Spleen (tissue), 11 donors: ENCODE measurements around the gene PDCD1. TPM values are rescaled to one million over a fixed set of nuclear protein-coding genes. Genes with fewer than 3 reads are reported as not detected.

Experiments
- DNase-seq: peaks from one replicate; pipeline ENCODE4 v3.0.0-alpha.2; 2020
- H3K27ac ChIP-seq, 8 donors: fragments of 200-600 bp; sonication (generic) in 7 of 8; 1 replicate in 4 of 8; 2 replicates in 4 of 8; pipeline versions ENCODE4 v1.5.0 to v1.8.0; 2016 to 2021; ENCODE audit warnings: inconsistent platforms in 4 of 8, mild to moderate bottlenecking in 4 of 8, moderate library complexity in 1 of 8
- H3K27me3 ChIP-seq, 7 donors: fragments of 200-600 bp; sonication (generic) in 6 of 7; replicated peaks in 1 of 7; 1 replicate in 4 of 7; 2 replicates in 3 of 7; pipeline versions ENCODE4 v1.5.0 to v1.8.0; 2016 to 2021; ENCODE audit warnings: inconsistent platforms in 3 of 7, mild to moderate bottlenecking in 1 of 7
- H3K36me3 ChIP-seq, 6 donors: fragments of 200-600 bp; sonication (generic) in 5 of 6; 1 replicate in 4 of 6; 2 replicates in 2 of 6; pipeline versions ENCODE4 v1.5.0 to v1.8.0; 2016 to 2021; ENCODE audit warnings: inconsistent platforms in 2 of 6
- H3K4me1 ChIP-seq, 6 donors: fragments of 200-600 bp; sonication (generic) in 5 of 6; 1 replicate in 3 of 6; 2 replicates in 3 of 6; pipeline versions ENCODE4 v1.5.0 to v1.8.0; 2016 to 2021; ENCODE audit warnings: inconsistent platforms in 3 of 6
- H3K4me3 ChIP-seq, 8 donors: fragments of 200-600 bp; sonication (generic) in 7 of 8; 1 replicate in 4 of 8; 2 replicates in 4 of 8; pipeline versions ENCODE4 v1.5.0 to v1.8.0; 2016 to 2021; ENCODE audit warnings: inconsistent platforms in 4 of 8, mild to moderate bottlenecking in 4 of 8, moderate library complexity in 2 of 8
- H3K9me3 ChIP-seq, 8 donors: fragments of 200-600 bp; sonication (generic) in 7 of 8; 1 replicate in 4 of 8; 2 replicates in 4 of 8; pipeline versions ENCODE4 v1.5.0 to v1.8.0; 2016 to 2021; ENCODE audit warnings: inconsistent platforms in 4 of 8
- CTCF ChIP-seq, 11 experiments: fragments of 200-600 bp in 7 of 11; fragments of 450-650 bp in 4 of 11; sonication (generic) in 4 of 11; IDR thresholded peaks in 8 of 11; conservative IDR thresholded peaks in 3 of 11; 1 replicate in 7 of 11; 2 replicates in 4 of 11; pipeline versions ENCODE4 v1.4.0 to v1.8.0; 2016 to 2021; ENCODE audit warnings: antibody characterized with exemption in 11 of 11, inconsistent platforms in 4 of 11, mild to moderate bottlenecking in 1 of 11
- POLR2A ChIP-seq, 3 donors: fragments of 450-650 bp; IDR thresholded peaks; one replicate each; pipeline ENCODE4 v1.5.1; 2017; ENCODE audit warnings: antibody characterized with exemption in 3 of 3, mild to moderate bottlenecking in 1 of 3
- POLR2AphosphoS5 ChIP-seq, 3 donors: sonication (generic); formaldehyde crosslinking; IDR thresholded peaks; one replicate each; pipeline ENCODE4 v1.5.1; 2017; ENCODE audit warnings: antibody characterized with exemption in 3 of 3
- WGBS, 5 donors: extraction: QIAGEN DNeasy Blood & Tissue Kit in 3 of 5; methylation state at CpG; one replicate each; pipeline versions ENCODE4 v1.1.5 to v1.1.7; 2013 to 2018; 5-methylcytosine and 5-hydroxymethylcytosine counted together
- intact Hi-C: fragments of 100-400 bp; cut with DNase I; formaldehyde crosslinking; loops from one replicate; pipeline ENCODE4 v1.15.0; 2023; ENCODE audit warnings: low total_unique reads
- polyA plus RNA-seq, 3 donors: library from polyadenylated mRNA; stranded (reverse); fragments of 200-250 nt; gene quantifications; one replicate each; pipeline ENCODE4 v1.2.1, GENCODE V29; 2013
- total RNA-seq, 7 donors: library from RNA; depleted of rRNA in 3 of 7; stranded (reverse); fragments of >200 nt in 3 of 7; fragmentation: NEBNext Ultra II Directional in 4 of 7; extraction: Animal tissue kit (Norgen Biotek cat#: 25700) in 4 of 7; gene quantifications; one replicate each; pipeline versions ENCODE4 v1.1.0 to v1.2.1, GENCODE V29; 2016 to 2021
- donor health status: healthy with polysubstance abuse.
- donor health status: DM: no; HTN: no; CAD: no; lungs with moderate emphysema.
- donor health status: DM: no; HTN: no; CAD: no.
- donor health status: Bipolar disorder and iron deficiency.
- donor health status: healthy.
- donor health status: DM: no; HTN: no; CAD: no.
- donor health status: DM: yes; HTN: yes; CAD: no.

The PDCD1 gene
- total and polyA plus RNA-seq, 10 donors, result 2.7 to 7.9 (median 5.3) TPM

- 86 to 95% (median 91%) methylated on average over 27 to 28 of the region's 28 CpGs for WGBS, 5 donors
- peaks cover 7 to 42% (median 21%) of the 10 kb centered on the region in 6 donors for H3K4me1 ChIP-seq
- intact Hi-C loops, result no loop called here
- H3K27me3 ChIP-seq, result peaks cover 0 to 57% (median under 1%) of the 10 kb centered on the region in 7 donors
- H3K36me3 ChIP-seq, result peaks cover 0 to 8% (median 0%) of the 10 kb centered on the region in 6 donors
- peak; percentile 77 for DNase-seq
- no peaks in the 10 kb centered on the region for H3K9me3 ChIP-seq
- peak overlapping the region in 6 of 8 donors; percentile 23 to 65 (median 32) for H3K4me3 ChIP-seq
- H3K27ac ChIP-seq, result peak overlapping the region in 2 of 8 donors; percentile 83 to 87
- TF ChIP-seq CTCF (IDR thresholded peaks at IDR 0.05 in 8 of 11, conservative IDR thresholded peaks at IDR 0.05 in 3 of 11) (no peak), POLR2AphosphoS5 (IDR thresholded peaks at IDR 0.05) (no peak), POLR2A (IDR thresholded peaks at IDR 0.05) (no peak)
Measured at GRCh38 chr2:241857041-241857541, 1.6 kb downstream of the PDCD1 start.

- WGBS, 5 donors, result 78 to 84% (median 82%) methylated on average over 19 to 20 of the region's 20 CpGs
- peak; percentile 52 for DNase-seq
- Histone ChIP-seq H3K27me3 (peaks cover 0 to 53% (median 0%) of the 10 kb centered on the region in 7 donors), H3K36me3 (peaks cover 0 to 19% (median 0%) of the 10 kb centered on the region in 6 donors), H3K4me3 (peak overlapping the region in 1 of 8 donors; percentile 65), H3K4me1 (peaks cover 7 to 41% (median 21%) of the 10 kb centered on the region in 6 donors), H3K27ac (no peak overlapping the region), H3K9me3 (no peaks in the 10 kb centered on the region)
- TF ChIP-seq POLR2AphosphoS5 (IDR thresholded peaks at IDR 0.05), result no peak
- no peak for TF ChIP-seq CTCF (IDR thresholded peaks at IDR 0.05 in 8 of 11, conservative IDR thresholded peaks at IDR 0.05 in 3 of 11)
- no peak for TF ChIP-seq POLR2A (IDR thresholded peaks at IDR 0.05)
- intact Hi-C loops, result no loop called here
Measured at GRCh38 chr2:241855888-241856422, 2.7 kb downstream of the PDCD1 start.

GRCh38 chr2:241855245-241855887 is 3.3 kb downstream of the PDCD1 start:
- Histone ChIP-seq H3K4me3 (peak overlapping the region in 1 of 8 donors; percentile 65), H3K36me3 (peaks cover 0 to 22% (median 0%) of the 10 kb centered on the region in 6 donors), H3K9me3 (no peaks in the 10 kb centered on the region), H3K27ac (no peak overlapping the region), H3K27me3 (peaks cover 0 to 51% (median 0%) of the 10 kb centered on the region in 7 donors), H3K4me1 (peaks cover 4 to 35% (median 17%) of the 10 kb centered on the region in 6 donors)
- intact Hi-C loops, result no loop called here
- 77 to 88% (median 85%) methylated on average over 17 to 18 of the region's 18 CpGs for WGBS, 5 donors
- TF ChIP-seq CTCF (IDR thresholded peaks at IDR 0.05 in 8 of 11, conservative IDR thresholded peaks at IDR 0.05 in 3 of 11), result no peak
- TF ChIP-seq POLR2A (IDR thresholded peaks at IDR 0.05), result no peak
- TF ChIP-seq POLR2AphosphoS5 (IDR thresholded peaks at IDR 0.05), result no peak
- DNase-seq, result peak; percentile 67
